Measurements from ENCODE around the gene MID1. TPM values are rescaled to one million over a fixed set of nuclear protein-coding genes. Genes with fewer than 3 reads are reported as not detected.

The MID1 gene
- total and polyA plus RNA-seq, 9 of the 15 experiments (the other 6 are each of a cell fraction or from before 2014, with no cell fraction given), result 0.07 to 0.54 (median 0.33) TPM

GRCh38 chrX:10555846-10556245 is 64.5 kb downstream of the MID1 start:
- Histone ChIP-seq H3K9ac (ENCODE audit: insufficient read depth in 1 of 2, low read depth in 2 of 2, low read length in 2 of 2) (no peak overlapping the region), H3K9me3 (replicated peaks; ENCODE audit: control insufficient read depth, insufficient read depth, low read depth, low read length) (no peaks in the 10 kb centered on the region), H4K20me1 (replicated peaks; ENCODE audit: control insufficient read depth, insufficient read depth, low read length) (no peaks in the 10 kb centered on the region), H3K27me3 (ENCODE audit: control insufficient read depth in 2 of 2, insufficient read depth in 2 of 2, low read length in 2 of 2) (no peaks in the 10 kb centered on the region), H3K4me3 (no peak overlapping the region), H3K79me2 (ENCODE audit: control insufficient read depth, insufficient read depth, low read length) (no peaks in the 10 kb centered on the region), H3K36me3 (ENCODE audit: control insufficient read depth, insufficient read depth, low read length) (no peaks in the 10 kb centered on the region), H2AFZ (ENCODE audit: low read depth, low read length) (no peak overlapping the region), H3K4me1 (replicated peaks in 1 of 2; ENCODE audit: control insufficient read depth in 2 of 2, insufficient read depth in 2 of 2, low read length in 2 of 2) (no peaks in the 10 kb centered on the region), H3K9me1 (ENCODE audit: control insufficient read depth, insufficient read depth, low read length) (no peaks in the 10 kb centered on the region), H3K4me2 (ENCODE audit: insufficient read depth, low read length) (no peak overlapping the region), H3K27ac (ENCODE audit: extremely low read depth, low read depth, low read length) (no peak overlapping the region)
- CTCF ChIA-PET (ENCODE audit: low intra/inter-chr PET ratio), result no interaction called here
- ATAC-seq, result no peak
- intact Hi-C loops (cut with micrococcal nuclease), result no loop called here
- no peak for DNase-seq (ENCODE audit: extremely low read depth in 1 of 4, low spot score in 3 of 4)
- 4% methylated on average over 3 of the region's 4 CpGs for WGBS (ENCODE audit: insufficient coverage, low coverage, missing lambda C conversion rate)
- no peak for TF ChIP-seq DACH1 (IDR thresholded peaks at IDR 0.05; ENCODE audit: partially characterized antibody)
- TF ChIP-seq EZH2 (IDR thresholded peaks at IDR 0.05; ENCODE audit: borderline replicate concordance, low read depth, low read length), result no peak
- TF ChIP-seq HIVEP1 (CRISPR knock-in tag; IDR thresholded peaks at IDR 0.05), result no peak
- TF ChIP-seq FOXJ3 (CRISPR knock-in tag; IDR thresholded peaks at IDR 0.05), result no peak
- no peak for TF ChIP-seq ZC3H8 (IDR thresholded peaks at IDR 0.05)
- TF ChIP-seq RREB1 (CRISPR knock-in tag; IDR thresholded peaks at IDR 0.05), result no peak
- TF ChIP-seq MEIS2 (IDR thresholded peaks at IDR 0.05; ENCODE audit: partially characterized antibody), result no peak
- TF ChIP-seq TCF7 (IDR thresholded peaks at IDR 0.05; ENCODE audit: borderline replicate concordance), result no peak
- no peak for TF ChIP-seq ZNF699 (CRISPR knock-in tag; IDR thresholded peaks at IDR 0.05; ENCODE audit: insufficient replicate concordance)
- TF ChIP-seq MIER1 (IDR thresholded peaks at IDR 0.05; ENCODE audit: low read depth), result no peak
- TF ChIP-seq RBFOX2 (IDR thresholded peaks at IDR 0.05; ENCODE audit: low read depth, low read length), result no peak
- TF ChIP-seq ETV6 (IDR thresholded peaks at IDR 0.05; ENCODE audit: borderline replicate concordance in 1 of 2, low read depth in 2 of 2, low read length in 1 of 2), result no peak
- no peak for TF ChIP-seq ETV6 (CRISPR knock-in tag; IDR thresholded peaks at IDR 0.05; ENCODE audit: borderline replicate concordance)
- no peak for TF ChIP-seq FOXK2 (conservative IDR thresholded peaks at IDR 0.05 in 1 of 2, IDR thresholded peaks at IDR 0.05 in 1 of 2; ENCODE audit: low read depth in 2 of 2)
- no peak for TF ChIP-seq POLR2AphosphoS5 (IDR thresholded peaks at IDR 0.05; ENCODE audit: control insufficient read depth, insufficient read depth, low read depth, low read length)
- TF ChIP-seq ZNF280B (CRISPR knock-in tag; IDR thresholded peaks at IDR 0.05), result no peak
- TF ChIP-seq ZNF354B (CRISPR knock-in tag; IDR thresholded peaks at IDR 0.05), result no peak
- no peak for TF ChIP-seq NONO (IDR thresholded peaks at IDR 0.05; ENCODE audit: low read depth in 2 of 2, low read length in 1 of 2)
- FAIRE-seq, result no peak
- in situ Hi-C loops (cut with MboI), result no loop called here
- POLR2A ChIA-PET, result no interaction called here
- BruUV-seq (replicated peaks), result no TSS peak
